Keratinocyte (primary cell): ENCODE measurements around the gene KIF21A.

Experiments
- EZH2 ChIP-seq: IDR thresholded peaks from one replicate; pipeline ENCODE4 v1.6.1; 2012; ENCODE audit warnings: inconsistent platforms, mild to moderate bottlenecking, low read length, moderate library complexity
- TF ChIP-seq, protein P1 (sequence below), 3 experiments: IDR thresholded peaks in 1 of 3; conservative IDR thresholded peaks in 1 of 3; optimal IDR thresholded peaks in 1 of 3; 2 replicates in 2 of 3; 3 replicates in 1 of 3; pipeline versions ENCODE3 to v1.5.1; 2011; ENCODE audit warnings: low read length in 3 of 3, mild to moderate bottlenecking in 3 of 3, moderate library complexity in 2 of 3, control low read depth in 1 of 3, inconsistent platforms in 1 of 3; ENCODE audit not compliant: insufficient read depth in 2 of 3; ENCODE audit errors: extremely low read depth in 1 of 3

DNA sequence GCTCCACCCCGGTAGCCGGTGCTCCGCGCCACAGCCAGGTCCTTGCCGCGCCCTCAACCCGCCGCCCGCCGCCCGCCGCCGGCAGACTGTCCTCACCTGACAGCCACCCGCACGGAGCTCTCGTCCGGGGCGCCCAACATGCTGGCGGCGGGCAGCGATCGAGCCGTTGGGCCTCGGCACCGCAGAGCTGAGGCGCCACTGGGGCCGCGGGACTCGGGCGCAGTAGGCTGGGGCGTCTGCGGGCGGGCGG lies 164 bp downstream of the KIF21A start:
- TF ChIP-seq, protein P1, sequence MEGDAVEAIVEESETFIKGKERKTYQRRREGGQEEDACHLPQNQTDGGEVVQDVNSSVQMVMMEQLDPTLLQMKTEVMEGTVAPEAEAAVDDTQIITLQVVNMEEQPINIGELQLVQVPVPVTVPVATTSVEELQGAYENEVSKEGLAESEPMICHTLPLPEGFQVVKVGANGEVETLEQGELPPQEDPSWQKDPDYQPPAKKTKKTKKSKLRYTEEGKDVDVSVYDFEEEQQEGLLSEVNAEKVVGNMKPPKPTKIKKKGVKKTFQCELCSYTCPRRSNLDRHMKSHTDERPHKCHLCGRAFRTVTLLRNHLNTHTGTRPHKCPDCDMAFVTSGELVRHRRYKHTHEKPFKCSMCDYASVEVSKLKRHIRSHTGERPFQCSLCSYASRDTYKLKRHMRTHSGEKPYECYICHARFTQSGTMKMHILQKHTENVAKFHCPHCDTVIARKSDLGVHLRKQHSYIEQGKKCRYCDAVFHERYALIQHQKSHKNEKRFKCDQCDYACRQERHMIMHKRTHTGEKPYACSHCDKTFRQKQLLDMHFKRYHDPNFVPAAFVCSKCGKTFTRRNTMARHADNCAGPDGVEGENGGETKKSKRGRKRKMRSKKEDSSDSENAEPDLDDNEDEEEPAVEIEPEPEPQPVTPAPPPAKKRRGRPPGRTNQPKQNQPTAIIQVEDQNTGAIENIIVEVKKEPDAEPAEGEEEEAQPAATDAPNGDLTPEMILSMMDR (optimal IDR thresholded peaks at IDR 0.05 in 1 of 3, IDR thresholded peaks at IDR 0.05 in 1 of 3, conservative IDR thresholded peaks at IDR 0.05 in 1 of 3; ENCODE audit: extremely low read depth in 1 of 3, insufficient read depth in 2 of 3, low read length in 3 of 3) = no peak
- TF ChIP-seq EZH2 = no peak
